HL-60/S4 treated with retinoic acid at 250 ng/mL for 4 days and 3 days (cell line): ENCODE data around the gene CD276.
"Not testable (repeated sequence)": the region's sequence is repeated elsewhere in the genome, so short reads cannot be mapped to it uniquely, and the experiment has no call there.

Experiments
- in situ Hi-C: fragments of 300-500 bp; cut with MboI; formaldehyde crosslinking; loops from 2 replicates; pipeline ENCODE4 v1.7.0; 2022; ENCODE audit warnings: low sequenced_read_pairs

CD276 gene

DNA sequence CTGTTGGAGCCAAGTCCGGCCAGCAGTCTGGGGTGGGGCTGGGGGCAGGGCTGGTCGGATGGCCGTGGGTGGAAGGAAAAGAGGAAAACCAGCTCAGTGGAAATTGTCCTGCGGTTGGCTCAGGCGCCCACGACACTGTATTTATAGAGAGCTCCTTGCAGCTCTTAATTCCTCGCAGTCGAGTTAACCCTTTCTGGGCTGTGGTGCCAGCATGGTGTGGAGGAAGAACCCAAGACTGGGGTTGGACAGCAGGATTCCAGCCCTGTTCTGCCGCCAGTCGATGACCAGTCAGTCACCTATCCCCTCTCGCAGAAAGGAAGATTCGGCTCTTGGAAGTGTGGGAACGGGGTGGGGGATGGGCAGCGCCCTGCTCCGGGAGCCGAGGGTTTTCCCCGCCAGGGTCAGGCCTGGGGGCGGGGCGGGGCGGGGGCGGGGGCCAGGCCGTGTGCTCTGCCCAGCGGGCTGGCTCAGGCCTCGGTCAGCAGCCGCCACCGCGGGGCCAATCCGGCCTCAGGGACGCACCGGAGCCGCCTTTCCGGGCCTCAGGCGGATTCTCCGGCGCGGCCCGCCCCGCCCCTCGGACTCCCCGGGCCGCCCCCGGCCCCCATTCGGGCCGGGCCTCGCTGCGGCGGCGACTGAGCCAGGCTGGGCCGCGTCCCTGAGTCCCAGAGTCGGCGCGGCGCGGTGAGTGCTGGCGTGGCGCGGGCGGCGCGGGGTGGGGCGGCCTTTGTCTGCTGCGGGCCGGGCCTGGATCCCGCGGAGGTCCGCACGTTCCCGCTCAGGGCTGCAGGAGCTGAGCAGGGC, at the start of gene CD276:
TSS of gene CD276 (plus strand) at position 607 of the 804 bp plus-strand sequence. CDS start 15,257 bp downstream, outside the sequence.
- in situ Hi-C loops: loop anchor here (25.0 kb wide), 1 partner anchor 397 kb away; no protein-coding TSS in a partner anchor

- in situ Hi-C loops: no loop called here
Measured at GRCh38 chr15:73637527-73637926, 46.7 kb upstream of the CD276 start.

GRCh38 chr15:73639464-73639863, 44.7 kb upstream of the CD276 start:
- in situ Hi-C loops: not testable (repeated sequence)

DNA sequence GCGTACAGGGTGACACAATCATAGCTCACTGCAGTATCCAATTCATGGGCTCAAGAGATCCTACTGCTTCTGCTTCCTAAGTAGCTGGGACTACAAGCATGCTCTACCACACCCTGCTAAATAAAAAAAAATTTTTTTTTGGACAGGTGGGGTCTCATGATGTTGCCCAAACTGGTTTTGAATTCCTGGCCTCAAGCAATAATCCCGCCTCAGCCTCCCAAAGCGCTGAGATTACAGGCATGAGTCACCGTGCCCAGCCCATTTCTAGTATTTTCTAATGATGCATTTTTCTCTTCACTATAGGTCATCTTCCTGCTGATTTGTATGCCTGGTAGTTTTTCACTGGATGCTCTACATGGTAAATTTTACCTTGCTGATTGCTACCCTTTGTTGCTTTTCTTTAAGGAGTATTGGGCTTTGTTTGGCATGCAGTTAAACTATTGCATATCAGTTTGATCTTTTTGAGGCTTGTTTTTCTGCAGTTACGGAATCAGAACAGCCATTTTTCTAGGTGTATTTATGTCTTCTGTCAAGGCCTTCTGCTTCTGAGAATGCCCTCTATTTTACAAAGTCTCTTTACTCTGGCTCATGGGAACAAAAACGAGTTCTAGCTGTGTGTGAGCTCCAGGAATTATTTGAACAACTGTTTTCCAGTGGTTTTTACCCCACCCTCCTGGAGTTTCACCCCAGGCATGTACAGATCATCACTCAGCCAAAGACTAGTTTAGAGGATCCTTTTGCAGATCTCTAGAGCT, 36.7 kb upstream of the CD276 start:
- in situ Hi-C loops: no loop called here

DNA sequence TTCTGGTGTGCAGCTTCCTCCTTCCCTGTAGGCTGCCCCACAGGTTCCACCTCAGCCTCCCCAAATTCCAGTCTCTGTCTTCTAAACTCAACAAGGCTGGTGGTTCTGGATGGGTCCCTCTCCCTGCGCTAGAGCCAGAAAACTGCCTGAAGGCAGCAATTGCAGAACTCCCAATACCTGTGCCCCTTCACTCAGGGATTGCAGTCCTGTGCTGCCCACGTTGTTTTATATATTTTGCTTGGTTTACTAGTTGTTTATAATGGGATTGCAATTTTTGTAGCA, 36.2 kb upstream of the CD276 start:
- in situ Hi-C loops: no loop called here

DNA sequence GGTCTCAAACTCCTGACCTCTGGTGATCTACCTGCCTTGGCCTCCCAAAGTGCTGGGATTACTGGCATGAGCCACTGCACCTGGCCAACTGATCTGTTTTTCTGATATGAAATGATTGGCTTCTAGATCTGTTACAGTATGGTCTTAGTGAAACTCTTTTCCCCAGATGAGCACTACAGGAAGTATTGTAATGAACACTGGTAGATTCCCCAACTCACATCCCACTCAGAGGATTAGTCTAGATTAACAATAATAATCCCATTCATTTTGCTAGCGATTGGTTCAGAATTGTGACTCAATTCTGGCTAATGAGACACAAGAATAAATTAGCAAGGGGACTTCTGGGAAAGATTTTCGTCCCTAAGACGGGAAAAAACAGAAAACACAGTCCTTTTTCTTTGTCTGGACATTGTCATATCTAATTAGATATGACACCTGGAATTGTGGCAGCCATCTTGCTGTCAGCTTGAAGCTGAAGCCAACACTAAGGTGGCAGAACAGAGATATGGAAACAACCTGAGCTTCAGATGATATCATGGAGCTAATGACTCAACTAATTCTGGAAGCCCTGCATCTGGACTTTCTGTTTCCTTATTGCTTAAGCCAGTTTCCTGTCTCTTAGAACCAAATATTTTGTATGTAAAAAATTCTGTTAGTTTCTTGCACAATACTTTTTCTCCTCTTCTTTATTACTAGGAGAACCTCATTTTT, 33.6 kb upstream of the CD276 start:
- in situ Hi-C loops: no loop called here

DNA sequence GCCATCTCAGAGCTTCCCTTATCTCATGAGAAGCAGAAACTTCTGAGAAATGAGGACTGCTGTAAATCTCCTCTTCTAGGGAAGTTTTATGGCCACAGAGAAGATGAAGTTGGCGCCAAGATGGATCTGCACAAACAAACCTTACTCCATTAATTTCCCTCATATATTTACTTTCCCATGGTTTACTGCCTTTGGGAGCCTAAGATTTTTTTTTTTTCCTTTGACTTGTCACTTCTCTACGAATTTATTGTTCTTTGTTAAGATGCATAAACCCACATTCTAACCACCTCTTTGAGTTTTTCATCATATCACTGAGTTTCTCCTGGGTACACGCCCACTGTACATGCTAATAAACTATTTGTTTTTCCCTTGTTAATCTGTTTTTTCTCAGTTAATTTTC, 29.5 kb upstream of the CD276 start:
- in situ Hi-C loops: no loop called here

GRCh38 chr15:73655724-73656123, 28.5 kb upstream of the CD276 start:
- in situ Hi-C loops: no loop called here

GRCh38 chr15:73658645-73659044, 25.5 kb upstream of the CD276 start:
- in situ Hi-C loops: no loop called here

DNA sequence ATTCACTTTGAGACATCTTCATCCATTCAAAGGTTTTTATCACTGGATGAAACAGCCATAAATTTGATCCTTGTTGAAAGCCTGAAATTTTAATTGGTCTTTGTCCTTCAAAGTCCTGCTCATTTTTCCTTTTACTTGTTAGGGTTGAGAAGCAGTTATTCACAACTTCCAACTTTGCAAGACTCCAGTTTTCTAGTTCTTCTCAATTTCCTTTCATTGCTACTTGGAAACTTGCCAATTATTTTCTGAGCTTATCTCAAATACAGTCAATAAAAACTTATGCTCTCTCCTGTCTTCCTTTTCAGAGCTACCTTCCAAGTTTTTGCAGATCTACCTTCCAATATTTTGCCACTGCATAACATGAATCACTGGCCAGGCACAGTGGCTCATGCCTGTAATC, 23.7 kb upstream of the CD276 start:
- in situ Hi-C loops: no loop called here

GRCh38 chr15:73674587-73674986, 9.6 kb upstream of the CD276 start:
- in situ Hi-C loops: no loop called here

- in situ Hi-C loops: loop anchor here (25.0 kb wide), 1 partner anchor 390 kb away; no protein-coding TSS in a partner anchor
Measured at GRCh38 chr15:73677146-73677607, 7.0 kb upstream of the CD276 start.

GRCh38 chr15:73677733-73678132, 6.5 kb upstream of the CD276 start:
- in situ Hi-C loops: loop anchor here (25.0 kb wide), 1 partner anchor 390 kb away; no protein-coding TSS in a partner anchor

- in situ Hi-C loops: loop anchor here (25.0 kb wide), 1 partner anchor 391 kb away; no protein-coding TSS in a partner anchor
Measured at GRCh38 chr15:73678498-73678897, 5.7 kb upstream of the CD276 start.

- in situ Hi-C loops: loop anchor here (25.0 kb wide), 1 partner anchor 392 kb away; no protein-coding TSS in a partner anchor
Measured at GRCh38 chr15:73679180-73679579, 5.0 kb upstream of the CD276 start.

DNA sequence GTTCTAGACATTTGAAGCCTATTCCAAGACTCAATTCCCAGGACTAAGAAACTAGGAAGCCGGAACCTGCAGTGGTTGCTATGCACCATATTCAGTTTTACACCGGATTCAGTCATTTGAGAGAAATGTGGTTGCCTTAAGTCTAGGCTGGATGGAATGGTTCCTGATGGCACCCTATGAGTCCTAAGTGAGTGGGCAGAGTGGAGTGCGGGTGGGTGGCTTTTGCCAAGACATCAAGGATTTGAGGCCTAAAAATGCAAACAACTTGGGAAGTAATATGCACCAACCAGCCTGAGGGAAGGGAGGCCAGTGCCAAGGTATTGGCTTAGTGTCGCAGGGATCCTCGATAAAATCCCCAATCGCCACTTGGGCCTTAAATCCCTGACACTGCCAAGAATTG, 4.2 kb upstream of the CD276 start:
- in situ Hi-C loops: loop anchor here (25.0 kb wide), 1 partner anchor 393 kb away; no protein-coding TSS in a partner anchor

DNA sequence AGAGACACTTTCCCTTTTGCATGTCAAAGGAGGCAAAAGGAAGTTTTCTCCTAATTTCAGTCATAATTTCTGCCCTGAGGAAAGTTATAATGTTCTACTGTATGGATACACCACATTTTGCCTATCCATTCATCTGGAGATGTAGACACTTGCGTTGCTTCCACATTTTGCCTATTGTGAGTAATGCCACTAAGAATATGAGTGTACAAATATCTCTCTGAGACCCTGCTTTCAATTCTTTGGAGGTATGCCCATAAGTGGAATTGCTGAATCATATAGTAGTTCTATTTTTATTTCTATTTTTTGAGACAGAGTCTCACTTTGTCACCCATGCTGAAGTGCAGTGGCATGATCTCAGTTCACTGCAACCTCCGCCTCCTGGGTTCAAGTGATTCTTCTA, 3.6 kb upstream of the CD276 start:
- in situ Hi-C loops: loop anchor here (25.0 kb wide), 1 partner anchor 393 kb away; no protein-coding TSS in a partner anchor

DNA sequence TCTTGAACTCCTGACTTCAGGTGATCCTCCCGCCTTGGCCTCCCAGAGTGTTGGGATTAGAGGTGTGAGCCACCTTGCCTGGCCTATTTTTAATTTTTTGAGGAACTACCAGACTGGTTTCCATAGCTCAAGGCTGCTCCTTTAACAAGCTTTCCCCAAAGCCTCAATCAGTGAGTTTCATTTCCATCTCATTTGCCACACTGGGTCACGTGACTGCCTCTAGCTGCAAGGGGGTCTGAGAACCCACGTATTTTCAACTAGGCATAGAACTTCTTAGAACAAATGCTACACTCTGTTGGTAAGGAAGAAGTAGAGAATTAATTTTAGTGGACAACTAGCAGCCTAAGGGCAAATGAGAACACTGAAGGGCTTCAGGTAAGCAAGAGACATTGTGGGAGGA, 3.1 kb upstream of the CD276 start:
- in situ Hi-C loops: loop anchor here (25.0 kb wide), 1 partner anchor 394 kb away; no protein-coding TSS in a partner anchor

GRCh38 chr15:73681856-73682599, 2.2 kb upstream of the CD276 start:
- in situ Hi-C loops: loop anchor here (25.0 kb wide), 1 partner anchor 395 kb away; no protein-coding TSS in a partner anchor

GRCh38 chr15:73682600-73683090, 1.5 kb upstream of the CD276 start:
- in situ Hi-C loops: loop anchor here (25.0 kb wide), 1 partner anchor 395 kb away; no protein-coding TSS in a partner anchor
